IMR-90 (cell line): ENCODE results near the gene TRIM2. TPM values are rescaled to one million over a fixed set of nuclear protein-coding genes. Genes with fewer than 3 reads are reported as not detected.

Experiments
- ATAC-seq: fragments of 200-7000 bp; cut with Tn5 transposase; 2 replicates; pipeline ENCODE4 v1.9.1; 2020; ENCODE audit warnings: low read depth, mild to moderate bottlenecking, moderate library complexity
- BruUV-seq: library from RNA; stranded (reverse); fragments of 400-500 nt; replicated peaks from 2 replicates; lab custom pipeline; 2021; lab: Mats Ljungman, UMichigan
- CTCF ChIA-PET: fragments of 300-600 bp; formaldehyde crosslinking; extraction: SDS; loops from one replicate; lab custom pipeline; 2021; ENCODE audit warnings: antibody characterized with exemption; lab: Yijun Ruan, JAX
- POLR2A ChIA-PET: fragments of 300-600 bp; sonication (Branson Sonifier 250); formaldehyde crosslinking; loops from one replicate; lab custom pipeline; 2022; ENCODE audit warnings: antibody characterized with exemption; ENCODE audit not compliant: unreplicated experiment; lab: Charles Lee
- DNase-seq: peaks from one replicate; pipeline ENCODE4 v3.0.0; 2013
- H2AFZ ChIP-seq: replicated peaks from 2 replicates; pipeline ENCODE3; 2013; ENCODE audit warnings: low read length, mild to moderate bottlenecking; ENCODE audit not compliant: poor library complexity
- H2AK5ac ChIP-seq: 2 replicates; pipeline ENCODE4 v1.6.1; 2013; ENCODE audit warnings: low read depth, low read length, inconsistent platforms
- H2AK9ac ChIP-seq: replicated peaks from 2 replicates; pipeline ENCODE3; 2013; ENCODE audit warnings: mild to moderate bottlenecking, low read depth, low read length, moderate library complexity; ENCODE audit not compliant: poor library complexity
- H2BK120ac ChIP-seq: 2 replicates; pipeline ENCODE4 v1.6.1; 2013; ENCODE audit warnings: low read depth, low read length, inconsistent platforms
- H2BK15ac ChIP-seq: 3 replicates; pipeline ENCODE4 v1.6.1; 2013; ENCODE audit warnings: low read depth, low read length, inconsistent platforms
- H2BK20ac ChIP-seq: 2 replicates; pipeline ENCODE4 v1.6.1; 2013; ENCODE audit warnings: low read depth, mild to moderate bottlenecking, inconsistent platforms, low read length, moderate library complexity
- H2BK5ac ChIP-seq: 2 replicates; pipeline ENCODE4 v1.6.1; 2013; ENCODE audit warnings: mild to moderate bottlenecking, low read depth, low read length, inconsistent platforms; ENCODE audit not compliant: poor library complexity, severe bottlenecking
- H3K14ac ChIP-seq: replicated peaks from 2 replicates; pipeline ENCODE4 v1.6.1; 2013; ENCODE audit warnings: low read depth, low read length, inconsistent platforms
- H3K18ac ChIP-seq: 2 replicates; pipeline ENCODE4 v1.6.1; 2013; ENCODE audit warnings: low read depth, low read length, control low read depth
- H3K23ac ChIP-seq: 2 replicates; pipeline ENCODE4 v1.6.1; 2013; ENCODE audit warnings: low read depth, low read length, inconsistent platforms
- H3K27ac ChIP-seq: 2 replicates; pipeline ENCODE4 v1.5.1; 2013; ENCODE audit warnings: mild to moderate bottlenecking, control low read depth, low read length; ENCODE audit not compliant: insufficient read depth
- H3K27me3 ChIP-seq: 2 replicates; pipeline ENCODE4 v1.6.1; 2013; ENCODE audit warnings: low read length; ENCODE audit not compliant: control insufficient read depth, insufficient read depth
- H3K36me3 ChIP-seq: 2 replicates; pipeline ENCODE4 v1.6.1; 2013; ENCODE audit warnings: low read length, mixed read lengths; ENCODE audit not compliant: control insufficient read depth, insufficient read depth
- H3K4ac ChIP-seq: 2 replicates; pipeline ENCODE4 v1.6.1; 2013; ENCODE audit warnings: low read depth, low read length, inconsistent platforms
- H3K4me1 ChIP-seq: 2 replicates; pipeline ENCODE4 v1.6.1; 2013; ENCODE audit warnings: low read length, mixed read lengths; ENCODE audit not compliant: control insufficient read depth, insufficient read depth
- H3K4me2 ChIP-seq: 2 replicates; pipeline ENCODE4 v1.6.1; 2013; ENCODE audit warnings: low read depth, mild to moderate bottlenecking, control low read depth, low read length, moderate library complexity
- H3K4me3 ChIP-seq: 2 replicates; pipeline ENCODE4 v1.5.1; 2013; ENCODE audit warnings: low read depth, mild to moderate bottlenecking, control low read depth, low read length, moderate library complexity; ENCODE audit not compliant: insufficient read depth
- H3K56ac ChIP-seq: 2 replicates; pipeline ENCODE4 v1.6.1; 2013; ENCODE audit warnings: low read length, inconsistent platforms; ENCODE audit not compliant: insufficient read depth; ENCODE audit errors: extremely low read depth
- H3K79me1 ChIP-seq, 2 experiments: 2 replicates each; pipeline ENCODE4 v1.6.1; 2013; ENCODE audit warnings: low read length in 2 of 2, inconsistent platforms in 1 of 2, low read depth in 1 of 2
- H3K9ac ChIP-seq: 2 replicates; pipeline ENCODE4 v1.6.1; 2013; ENCODE audit warnings: low read depth, low read length, control low read depth
- H3K9me1 ChIP-seq: 2 replicates; pipeline ENCODE4 v1.6.1; 2013; ENCODE audit warnings: low read length, inconsistent platforms; ENCODE audit not compliant: insufficient read depth
- H3K9me3 ChIP-seq: 2 replicates; pipeline ENCODE4 v1.6.1; 2013; ENCODE audit warnings: low read length; ENCODE audit not compliant: control insufficient read depth, insufficient read depth
- H4K20me1 ChIP-seq: 2 replicates; pipeline ENCODE4 v1.6.1; 2013; ENCODE audit warnings: low read length, inconsistent platforms; ENCODE audit not compliant: insufficient read depth
- H4K5ac ChIP-seq: 2 replicates; pipeline ENCODE4 v1.6.1; 2013; ENCODE audit warnings: mild to moderate bottlenecking, low read depth, low read length, control low read depth
- H4K8ac ChIP-seq, 2 experiments: 2 replicates each; pipeline ENCODE4 v1.6.1; 2013; ENCODE audit warnings: low read depth in 2 of 2, low read length in 2 of 2, control low read depth in 1 of 2, inconsistent platforms in 1 of 2
- H4K91ac ChIP-seq: 2 replicates; pipeline ENCODE4 v1.6.1; 2013; ENCODE audit warnings: low read depth, low read length, inconsistent platforms; ENCODE audit not compliant: insufficient read depth
- BHLHE40 ChIP-seq: fragments of 150-350 bp; IDR thresholded peaks from 2 replicates; pipeline ENCODE4 v1.6.1; 2016; ENCODE audit warnings: mild to moderate bottlenecking, low read depth, low read length
- CEBPB ChIP-seq: IDR thresholded peaks from 2 replicates; pipeline ENCODE4 v1.6.1; 2012; ENCODE audit warnings: low read depth, low read length, improper control_type of control experiment
- CHD1 ChIP-seq: IDR thresholded peaks from 2 replicates; pipeline ENCODE4 v1.6.1; 2012; ENCODE audit warnings: low read depth, low read length, improper control_type of control experiment
- CTCF ChIP-seq: conservative IDR thresholded peaks from 2 replicates; pipeline ENCODE4 v1.5.1; 2012; ENCODE audit warnings: mild to moderate bottlenecking, low read depth, low read length, improper control_type of control experiment
- FOS ChIP-seq: fragments of 150-350 bp; IDR thresholded peaks from 2 replicates; pipeline ENCODE4 v1.6.1; 2016; ENCODE audit warnings: low read depth, low read length
- MAZ ChIP-seq: IDR thresholded peaks from 2 replicates; pipeline ENCODE4 v1.6.1; 2012; ENCODE audit warnings: low read depth, mild to moderate bottlenecking, low read length, improper control_type of control experiment, moderate library complexity, borderline replicate concordance
- MXI1 ChIP-seq: IDR thresholded peaks from 2 replicates; pipeline ENCODE4 v1.6.1; 2012; ENCODE audit warnings: low read depth, mild to moderate bottlenecking, low read length, moderate library complexity, borderline replicate concordance
- POLR2A ChIP-seq: IDR thresholded peaks from 2 replicates; pipeline ENCODE4 v1.6.1; 2012; ENCODE audit warnings: mild to moderate bottlenecking, low read depth, low read length
- RCOR1 ChIP-seq: IDR thresholded peaks from 2 replicates; pipeline ENCODE4 v1.6.1; 2012; ENCODE audit warnings: mild to moderate bottlenecking, low read length, improper control_type of control experiment; ENCODE audit not compliant: insufficient replicate concordance
- RFX5 ChIP-seq: IDR thresholded peaks from 2 replicates; pipeline ENCODE4 v1.8.0; 2012; ENCODE audit warnings: low read depth, mild to moderate bottlenecking, low read length, moderate library complexity
- SMC3 ChIP-seq: fragments of 150-350 bp; IDR thresholded peaks from 2 replicates; pipeline ENCODE4 v1.6.1; 2016; ENCODE audit warnings: low read depth, mild to moderate bottlenecking, antibody characterized with exemption, low read length, moderate library complexity
- USF2 ChIP-seq: fragments of 150-350 bp; IDR thresholded peaks from 2 replicates; pipeline ENCODE4 v1.6.1; 2017; ENCODE audit warnings: mild to moderate bottlenecking, antibody characterized with exemption, low read length, low read depth
- WGBS, 2 experiments: methylation state at CpG; one replicate each; pipeline versions ENCODE4 v1.1.5 to v1.1.7; 2013; ENCODE audit warnings: missing lambda C conversion rate in 2 of 2; ENCODE audit not compliant: insufficient read length in 1 of 2; ENCODE audit errors: extremely low coverage in 2 of 2; 5-methylcytosine and 5-hydroxymethylcytosine counted together
- dilution Hi-C: fragments of 300-500 bp; cut with HindIII; formaldehyde crosslinking; loops from one replicate; pipeline ENCODE4 v1.14.3; 2018; ENCODE audit warnings: low sequenced_read_pairs; ENCODE audit not compliant: unreplicated experiment
- in situ Hi-C: fragments of 300-500 bp; cut with MboI; formaldehyde crosslinking; loops from 3 replicates; pipeline ENCODE4 v1.14.3; 2019; ENCODE audit warnings: low sequenced_read_pairs, inconsistent platforms, mixed read lengths
- intact Hi-C: fragments of 100-400 bp; cut with micrococcal nuclease; formaldehyde crosslinking; loops from 2 replicates; pipeline ENCODE4 v1.10.0; 2022
- polyA plus RNA-seq, 3 experiments: library from polyadenylated mRNA; depleted of rRNA; stranded (reverse); fragments of >200 nt; gene quantifications; 2 replicates each; pipeline ENCODE4 v1.2.3, GENCODE V29; 2012; ENCODE audit warnings: low replicate concordance in 1 of 3
- total RNA-seq: library from RNA; depleted of rRNA; stranded (reverse); fragments of >200 nt; gene quantifications from 2 replicates; pipeline ENCODE4 v1.2.3, GENCODE V29; 2012

TRIM2 gene
- total and polyA plus RNA-seq, 2 of the 4 experiments (the other 2 are of a cell fraction), result 16.0 to 64.2 TPM

GRCh38 chr4:153348006-153348405 lies 143.8 kb downstream of the TRIM2 start:
- in situ Hi-C loops, result loop anchor here (5.0 kb wide), 1 partner anchor 224 kb away; no protein-coding TSS in a partner anchor

More at GRCh38 chr4:153348006-153348405, 143.8 kb downstream of the TRIM2 start:
- Histone ChIP-seq H4K8ac (0 out of 4 replicates have a peak overlapping the region, but pooled peaks of 1 of the 2 experiments have one; percentile 8), H3K79me1 (peaks cover 9 to 30% of the 10 kb centered on the region in 2 experiments; a peak in 3 of 4 replicates), H3K36me3 (no peaks in the 10 kb centered on the region), H2BK15ac (no peak overlapping the region), H3K4ac (peak overlapping the region; percentile 78), H4K5ac (no peak overlapping the region), H3K14ac (peak overlapping the region; percentile 37; the same call in 1 of the 2 replicates), H2BK20ac (peak overlapping the region; percentile 67), H3K56ac (no peak overlapping the region), H3K9me3 (no peaks in the 10 kb centered on the region), H3K4me3 (no peak overlapping the region), H3K27me3 (no peaks in the 10 kb centered on the region), H4K91ac (no peak overlapping the region), H2AK5ac (no peak overlapping the region), H4K20me1 (no peaks in the 10 kb centered on the region), H2BK120ac (peak overlapping the region; percentile 19), H3K27ac (no peak overlapping the region), H3K18ac (no peak overlapping the region), H2AK9ac (peak overlapping the region; percentile 79), H3K4me2 (no peak overlapping the region), H3K23ac (no peak overlapping the region), H2AFZ (peak overlapping the region; percentile 16), H2BK5ac (no peak overlapping the region), H3K4me1 (0 out of 2 replicates have a peak, but pooled peaks cover 4% of the 10 kb centered on the region), H3K9ac (no peak overlapping the region), H3K9me1 (peaks cover 9% of the 10 kb centered on the region)
- dilution Hi-C loops (no loop called here), intact Hi-C loops (loop anchor here (5.0 kb wide), 1 partner anchor 99 kb away; no protein-coding TSS in a partner anchor)
- BruUV-seq, result no TSS peak
- 83% methylated on average over 2 of the region's 4 CpGs; no CpG with 5 or more reads in 1 of the 2 experiments for WGBS, 2 experiments
- ChIA-PET CTCF (no interaction called here), POLR2A (no interaction called here)
- TF ChIP-seq FOS, result no peak
- no peak for TF ChIP-seq USF2
- TF ChIP-seq POLR2A, result no peak
- TF ChIP-seq BHLHE40, result no peak
- TF ChIP-seq CTCF, result no peak
- TF ChIP-seq MAZ, result no peak
- no peak for TF ChIP-seq CEBPB
- no peak for TF ChIP-seq MXI1
- TF ChIP-seq CHD1, result no peak
- TF ChIP-seq RCOR1, result no peak
- TF ChIP-seq RFX5, result no peak
- TF ChIP-seq SMC3, result no peak
- ATAC-seq, result no peak
- peak; percentile 62 for DNase-seq
